ENCODE data around the gene MOCS2. TPM values are rescaled to one million over a fixed set of nuclear protein-coding genes. Genes with fewer than 3 reads are reported as not detected.

MOCS2 gene
- polyA plus RNA-seq (2011; rRNA removed) (44.3 and 75.3 TPM in 2 replicates), polyA plus RNA-seq (2017; fragmentation: RNase III; extraction: RNeasy Plus Mini Kit Qiagen cat#74134 plus additional on column Dnase treatment) (47.7 to 51.0 TPM (median 50.2 TPM) in 3 replicates), polyA minus RNA-seq (2011; rRNA and poly(A)+ RNA removed) (7.5 and 8.9 TPM in 2 replicates)
- polyA plus RNA-seq (2012; cell fraction: cytosol; rRNA removed): 18.3 and 21.4 TPM in 2 replicates
- polyA plus RNA-seq (2012; cell fraction: nucleus; rRNA removed): 3.3 and 5.2 TPM in 2 replicates

- peak; percentile 98 to 100 for ATAC-seq
- peak; percentile 87 to 94 for DNase-seq (ENCODE audit: low read depth in 1 of 2, low spot score in 1 of 2)
- POLR2A ChIA-PET: interaction anchor here (0.6 to 1.4 kb wide), 4 partner anchors 9 to 120 kb away, joined by 3 to 7 read pairs (median 4); partner anchors contain the start of gene ITGA2
- H3K27ac ChIP-seq: peak within 1 kb of the TSS; percentile 82 to 87
- H3K4me1 ChIP-seq: peaks cover 15% of the 10 kb centered on the region; the same call in 2 of the 3 replicates
- no peak for TF ChIP-seq SREBF2 (IDR thresholded peaks at IDR 0.05)
- no peak for TF ChIP-seq CHD2 (IDR thresholded peaks at IDR 0.05; ENCODE audit: low read length, partially characterized antibody)
- peak; percentile 87 for TF ChIP-seq MAX (IDR thresholded peaks at IDR 0.05)
- peak; percentile 95 for TF ChIP-seq POLR2A (IDR thresholded peaks at IDR 0.05; ENCODE audit: low read length)
- TF ChIP-seq KDM5A (IDR thresholded peaks at IDR 0.05): 0 out of 2 replicates have a peak, but pooled peaks have one; percentile 18
- TF ChIP-seq POLR2AphosphoS2 (conservative IDR thresholded peaks at IDR 0.05; ENCODE audit: low read length): no peak
- no peak for TF ChIP-seq ZNF302 (CRISPR knock-in tag; IDR thresholded peaks at IDR 0.05)
- no peak for TF ChIP-seq HEYL (CRISPR knock-in tag; IDR thresholded peaks at IDR 0.05)
- TF ChIP-seq JUN (IDR thresholded peaks at IDR 0.05): peak; percentile 78 to 80; a peak in 3 of 5 replicates
- TF ChIP-seq KDM1A (IDR thresholded peaks at IDR 0.05; ENCODE audit: low read depth): no peak
- peak; percentile 64; the same call in 1 of the 2 replicates for TF ChIP-seq E2F6 (IDR thresholded peaks at IDR 0.05; ENCODE audit: borderline replicate concordance, low read depth)
- no peak for TF ChIP-seq ELK1 (IDR thresholded peaks at IDR 0.05; ENCODE audit: low read depth, low read length)
- TF ChIP-seq CBX8 (IDR thresholded peaks at IDR 0.05): no peak
- no peak for TF ChIP-seq SMC3 (IDR thresholded peaks at IDR 0.05)
- no peak for TF ChIP-seq NR3C1 (IDR thresholded peaks at IDR 0.05)
- no peak for TF ChIP-seq EHMT2 (IDR thresholded peaks at IDR 0.05; ENCODE audit: low read depth)
- no peak for TF ChIP-seq RNF2 (IDR thresholded peaks at IDR 0.05; ENCODE audit: borderline replicate concordance, low read depth)
- no peak for TF ChIP-seq GATA3 (IDR thresholded peaks at IDR 0.05; ENCODE audit: borderline replicate concordance)
- TF ChIP-seq NPAS2 (CRISPR knock-in tag; IDR thresholded peaks at IDR 0.05; ENCODE audit: borderline replicate concordance): no peak
- no peak for TF ChIP-seq ZFP36 (IDR thresholded peaks at IDR 0.05; ENCODE audit: borderline replicate concordance, partially characterized antibody)
- peak; percentile 55 for TF ChIP-seq PHF8 (IDR thresholded peaks at IDR 0.05; ENCODE audit: borderline replicate concordance, low read depth)
- peak; percentile 57; the same call in 1 of the 3 replicates for TF ChIP-seq BCL3 (IDR thresholded peaks at IDR 0.05)
- no peak for TF ChIP-seq USF2 (IDR thresholded peaks at IDR 0.05)
- peak within 1 kb of the TSS; percentile 65 for H3K4me3 ChIP-seq
- peak within 1 kb of the TSS; percentile 91 for H3K4me2 ChIP-seq
- no peaks in the 10 kb centered on the region for H3K9me3 ChIP-seq
- 3% methylated on average over 13 of the region's 54 CpGs for WGBS (ENCODE audit: missing lambda C conversion rate)
- CTCF ChIA-PET: interaction anchor here (0.9 to 1.5 kb wide), 3 partner anchors 13 to 161 kb away, joined by 4 to 7 read pairs (median 4); no protein-coding TSS in a partner anchor
- peak; percentile 54 for FAIRE-seq
Measured at GRCh38 chr5:53109443-53110127, at the start of gene MOCS2. Gene MOCS2 (minus strand): TSS chr5:53109757. CDS start chr5:53107174, 2,583 bp downstream.

Measured in A549 (cell line).